Measurements from ENCODE around the gene PPP1R1A. TPM values are rescaled to one million over a fixed set of nuclear protein-coding genes. Genes with fewer than 3 reads are reported as not detected.

The PPP1R1A gene
- total and polyA plus RNA-seq, 9 of the 15 experiments (the other 6 are each of a cell fraction or from before 2014, with no cell fraction given), result not detected

DNA sequence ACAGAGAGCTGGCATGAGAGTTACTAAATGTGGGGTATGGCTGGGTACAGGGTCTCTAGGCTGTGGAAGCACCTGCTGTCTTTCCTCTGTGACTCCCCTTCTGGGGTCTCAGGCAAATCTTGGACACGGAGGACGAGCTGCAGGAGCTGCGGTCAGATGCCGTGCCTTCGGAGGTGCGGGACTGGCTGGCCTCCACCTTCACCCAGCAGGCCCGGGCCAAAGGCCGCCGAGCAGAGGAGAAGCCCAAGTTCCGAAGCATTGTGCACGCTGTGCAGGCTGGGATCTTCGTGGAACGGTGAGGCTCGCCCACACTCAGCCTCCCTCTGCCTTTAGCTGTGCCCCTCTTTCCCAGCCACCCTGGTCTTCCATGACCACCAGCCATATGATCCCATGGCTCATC lies 19.4 kb downstream of the PPP1R1A start:
- no TSS peak for BruUV-seq (replicated peaks)
- no peaks in the 10 kb centered on the region for H3K79me2 ChIP-seq (ENCODE audit: control insufficient read depth, insufficient read depth, low read length)
- no peaks in the 10 kb centered on the region for H3K36me3 ChIP-seq (ENCODE audit: control insufficient read depth, insufficient read depth, low read length)
- 8% methylated on average over 14 of the region's 14 CpGs for WGBS (ENCODE audit: insufficient coverage, low coverage, missing lambda C conversion rate)
- H3K9me1 ChIP-seq (ENCODE audit: control insufficient read depth, insufficient read depth, low read length), result no peaks in the 10 kb centered on the region
- ChIA-PET CTCF (ENCODE audit: low intra/inter-chr PET ratio) (no interaction called here), POLR2A (no interaction called here)
- DNase-seq (ENCODE audit: extremely low read depth in 1 of 4, low spot score in 3 of 4) (no peak), FAIRE-seq (no peak), ATAC-seq (no peak)
- H3K4me3 ChIP-seq, result no peak overlapping the region
- in situ Hi-C loops (cut with MboI) (no loop called here), intact Hi-C loops (cut with micrococcal nuclease) (no loop called here)
- no peaks in the 10 kb centered on the region for H3K9me3 ChIP-seq (replicated peaks; ENCODE audit: control insufficient read depth, insufficient read depth, low read depth, low read length)
- peaks cover 30 to 54% of the 10 kb centered on the region in 2 experiments for H3K27me3 ChIP-seq (ENCODE audit: control insufficient read depth in 2 of 2, insufficient read depth in 2 of 2, low read length in 2 of 2)
- no peak overlapping the region for H2AFZ ChIP-seq (ENCODE audit: low read depth, low read length)
- no peak overlapping the region for H3K9ac ChIP-seq (ENCODE audit: insufficient read depth in 1 of 2, low read depth in 2 of 2, low read length in 2 of 2)
- no peak for TF ChIP-seq IFI16 (CRISPR knock-in tag; IDR thresholded peaks at IDR 0.05)
- TF ChIP-seq MYBL2 (IDR thresholded peaks at IDR 0.05; ENCODE audit: low read depth), result no peak
- TF ChIP-seq MYBL2 (CRISPR knock-in tag; IDR thresholded peaks at IDR 0.05; ENCODE audit: borderline replicate concordance), result no peak
- no peak for TF ChIP-seq THRB (CRISPR knock-in tag; conservative IDR thresholded peaks at IDR 0.05)
- TF ChIP-seq NCOA2 (IDR thresholded peaks at IDR 0.05; ENCODE audit: partially characterized antibody in 2 of 2), result no peak
- no peak for TF ChIP-seq ZNF124 (CRISPR knock-in tag; IDR thresholded peaks at IDR 0.05)
- no peak for TF ChIP-seq ZNF3 (CRISPR knock-in tag; IDR thresholded peaks at IDR 0.05)
- TF ChIP-seq, protein P1, sequence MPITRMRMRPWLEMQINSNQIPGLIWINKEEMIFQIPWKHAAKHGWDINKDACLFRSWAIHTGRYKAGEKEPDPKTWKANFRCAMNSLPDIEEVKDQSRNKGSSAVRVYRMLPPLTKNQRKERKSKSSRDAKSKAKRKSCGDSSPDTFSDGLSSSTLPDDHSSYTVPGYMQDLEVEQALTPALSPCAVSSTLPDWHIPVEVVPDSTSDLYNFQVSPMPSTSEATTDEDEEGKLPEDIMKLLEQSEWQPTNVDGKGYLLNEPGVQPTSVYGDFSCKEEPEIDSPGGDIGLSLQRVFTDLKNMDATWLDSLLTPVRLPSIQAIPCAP (CRISPR knock-in tag; IDR thresholded peaks at IDR 0.05; ENCODE audit: borderline replicate concordance), result no peak
- no peak for TF ChIP-seq ZBTB17 (CRISPR knock-in tag; IDR thresholded peaks at IDR 0.05)
- H3K4me2 ChIP-seq (ENCODE audit: insufficient read depth, low read length), result no peak overlapping the region
- peaks cover 0 to 3% of the 10 kb centered on the region in 2 experiments; a peak in 3 of 5 replicates for H3K4me1 ChIP-seq (replicated peaks in 1 of 2; ENCODE audit: control insufficient read depth in 2 of 2, insufficient read depth in 2 of 2, low read length in 2 of 2)
- no peak overlapping the region for H3K27ac ChIP-seq (ENCODE audit: extremely low read depth, low read depth, low read length)
- H4K20me1 ChIP-seq (replicated peaks; ENCODE audit: control insufficient read depth, insufficient read depth, low read length), result peaks cover 14% of the 10 kb centered on the region; the same call in 1 of the 2 replicates
